HL-60 (cell line): ENCODE results near the gene HES4.

ENCODE experiments used
- CTCF ChIP-seq: IDR thresholded peaks from one replicate; pipeline ENCODE4 v1.5.1; 2011; ENCODE audit warnings: low read length, control low read depth, inconsistent platforms; ENCODE audit not compliant: insufficient read depth
- POLR2AphosphoS5 ChIP-seq: IDR thresholded peaks from 2 replicates; pipeline ENCODE4 v1.6.1; 2012; ENCODE audit warnings: low read depth

- TF ChIP-seq CTCF (no peak), POLR2AphosphoS5 (no peak)
These were observed 47.5 kb upstream of the HES4 start for GRCh38 chr1:1047407-1047806.
